SK-N-SH treated with all-trans-retinoic acid at 6 μM for 48 hours (cell line): ENCODE data around the gene BOC.

Experiments
- ATAC-seq: fragments of 200-7000 bp; cut with Tn5 transposase; 3 replicates; pipeline ENCODE4 v1.9.1; 2020; ENCODE audit warnings: mild to moderate bottlenecking, moderate library complexity
- ARNTL ChIP-seq: fragments of 450-650 bp; formaldehyde crosslinking; IDR thresholded peaks from 2 replicates; pipeline ENCODE4 v1.5.0; 2020; ENCODE audit warnings: low read depth, mild to moderate bottlenecking, moderate library complexity, borderline replicate concordance
- BACH2 ChIP-seq: fragments of 250-450 bp; sonication (Bioruptor Pico); IDR thresholded peaks from 2 replicates; pipeline ENCODE4 v1.9.0; 2021; ENCODE audit warnings: mild to moderate bottlenecking, borderline replicate concordance
- CREB5 ChIP-seq: fragments of 250-450 bp; sonication (Bioruptor Pico); IDR thresholded peaks from 2 replicates; pipeline ENCODE4 v1.5.1; 2020; ENCODE audit warnings: low read depth, mild to moderate bottlenecking, moderate library complexity
- CSDC2 ChIP-seq: fragments of 250-450 bp; sonication (Bioruptor Pico); IDR thresholded peaks from 2 replicates; pipeline ENCODE4 v1.5.0; 2020; ENCODE audit warnings: mild to moderate bottlenecking, moderate library complexity
- ESRRG ChIP-seq: fragments of 250-450 bp; sonication (Bioruptor Pico); IDR thresholded peaks from 2 replicates; pipeline ENCODE4 v1.6.1; 2021; ENCODE audit warnings: mild to moderate bottlenecking
- GLIS3 ChIP-seq: fragments of 250-450 bp; sonication (Bioruptor Pico); IDR thresholded peaks from 2 replicates; pipeline ENCODE4 v1.5.0; 2020; ENCODE audit warnings: mild to moderate bottlenecking, moderate library complexity
- ISL1 ChIP-seq: fragments of 250-450 bp; sonication (Bioruptor Pico); IDR thresholded peaks from 2 replicates; pipeline ENCODE4 v2.1.2; 2022; ENCODE audit warnings: mild to moderate bottlenecking, moderate library complexity
- OSR1 ChIP-seq: fragments of 250-450 bp; sonication (Bioruptor Pico); IDR thresholded peaks from 2 replicates; pipeline ENCODE4 v1.8.0; 2022; ENCODE audit warnings: moderate library complexity, mild to moderate bottlenecking, inconsistent platforms
- PATZ1 ChIP-seq: fragments of 250-450 bp; sonication (Bioruptor Pico); IDR thresholded peaks from 2 replicates; pipeline ENCODE4 v1.8.0; 2020; ENCODE audit warnings: mild to moderate bottlenecking, moderate library complexity, borderline replicate concordance
- POU6F1 ChIP-seq: fragments of 250-450 bp; sonication (Bioruptor Pico); IDR thresholded peaks from 2 replicates; pipeline ENCODE4 v1.8.0; 2021; ENCODE audit warnings: low read depth, mild to moderate bottlenecking, moderate library complexity, borderline replicate concordance
- PPARA ChIP-seq: fragments of 250-450 bp; sonication (Bioruptor Pico); IDR thresholded peaks from 2 replicates; pipeline ENCODE4 v1.5.0; 2020; ENCODE audit warnings: mild to moderate bottlenecking, borderline replicate concordance
- RARB ChIP-seq: fragments of 250-450 bp; sonication (Bioruptor Pico); IDR thresholded peaks from 2 replicates; pipeline ENCODE4 v1.8.0; 2021; ENCODE audit warnings: mild to moderate bottlenecking, moderate library complexity
- SNAI2 ChIP-seq: fragments of 250-450 bp; sonication (Bioruptor Pico); IDR thresholded peaks from 2 replicates; pipeline ENCODE4 v1.5.0; 2020; ENCODE audit warnings: mild to moderate bottlenecking, moderate library complexity
- TCF4 ChIP-seq: fragments of 250-450 bp; sonication (Bioruptor Pico); IDR thresholded peaks from 2 replicates; pipeline ENCODE4 v1.8.0; 2021; ENCODE audit warnings: mild to moderate bottlenecking, moderate library complexity, borderline replicate concordance
- TOX ChIP-seq: fragments of 250-450 bp; sonication (Bioruptor Pico); IDR thresholded peaks from 2 replicates; pipeline ENCODE4 v1.8.0; 2021; ENCODE audit warnings: mild to moderate bottlenecking, moderate library complexity, borderline replicate concordance
- TSHZ2 ChIP-seq: fragments of 250-450 bp; sonication (Bioruptor Pico); IDR thresholded peaks from 2 replicates; pipeline ENCODE4 v1.5.0; 2020; ENCODE audit warnings: mild to moderate bottlenecking, moderate library complexity
- ZC3H10 ChIP-seq: fragments of 250-450 bp; sonication (Bioruptor Pico); IDR thresholded peaks from 2 replicates; pipeline ENCODE4 v1.5.1; 2021; ENCODE audit warnings: mild to moderate bottlenecking, moderate library complexity
- ZFP3 ChIP-seq: fragments of 250-450 bp; sonication (Bioruptor Pico); IDR thresholded peaks from 2 replicates; pipeline ENCODE4 v1.5.0; 2020; ENCODE audit warnings: mild to moderate bottlenecking, moderate library complexity
- ZFP30 ChIP-seq: fragments of 450-650 bp; formaldehyde crosslinking; IDR thresholded peaks from 2 replicates; pipeline ENCODE4 v1.5.0; 2022; ENCODE audit warnings: mild to moderate bottlenecking, moderate library complexity
- ZNF565 ChIP-seq: fragments of 450-650 bp; formaldehyde crosslinking; conservative IDR thresholded peaks from 2 replicates; pipeline ENCODE4 v1.5.0; 2020; ENCODE audit warnings: low read depth, mild to moderate bottlenecking, moderate library complexity
- ZNF70 ChIP-seq: fragments of 450-650 bp; formaldehyde crosslinking; IDR thresholded peaks from 2 replicates; pipeline ENCODE4 v1.5.0; 2020; ENCODE audit warnings: mild to moderate bottlenecking, moderate library complexity
- ZNF8 ChIP-seq: fragments of 450-650 bp; formaldehyde crosslinking; IDR thresholded peaks from 2 replicates; pipeline ENCODE4 v1.5.0; 2020; ENCODE audit warnings: mild to moderate bottlenecking, moderate library complexity

Gene BOC

GRCh38 chr3:113285226-113285625, 73.9 kb downstream of the BOC start:
- no peak for ATAC-seq
- TF ChIP-seq OSR1 (no peak), ESRRG (CRISPR knock-in tag) (no peak), SNAI2 (no peak), TOX (no peak), ZC3H10 (no peak), ISL1 (CRISPR knock-in tag) (no peak), TSHZ2 (CRISPR knock-in tag) (no peak), BACH2 (CRISPR knock-in tag) (no peak), PPARA (CRISPR knock-in tag) (no peak), GLIS3 (CRISPR knock-in tag) (no peak), POU6F1 (CRISPR knock-in tag) (no peak), ZFP3 (CRISPR knock-in tag) (no peak), CREB5 (CRISPR knock-in tag) (no peak), PATZ1 (CRISPR knock-in tag) (no peak), RARB (CRISPR knock-in tag) (no peak), CSDC2 (CRISPR knock-in tag) (no peak), ZNF565 (CRISPR knock-in tag) (no peak), TCF4 (no peak), ZFP30 (no peak), ZNF70 (no peak)

- ATAC-seq = no peak
- no peak for TF ChIP-seq ZNF70
- TF ChIP-seq RARB (CRISPR knock-in tag) = no peak
- TF ChIP-seq TOX = no peak
- TF ChIP-seq PPARA (CRISPR knock-in tag) = no peak
- TF ChIP-seq BACH2 (CRISPR knock-in tag) = no peak
- no peak for TF ChIP-seq GLIS3 (CRISPR knock-in tag)
- TF ChIP-seq ZC3H10 = no peak
- TF ChIP-seq ESRRG (CRISPR knock-in tag) = no peak
- TF ChIP-seq TSHZ2 (CRISPR knock-in tag) = no peak
- TF ChIP-seq ISL1 (CRISPR knock-in tag) = no peak
- no peak for TF ChIP-seq ARNTL (CRISPR knock-in tag)
- no peak for TF ChIP-seq ZFP3 (CRISPR knock-in tag)
- no peak for TF ChIP-seq TCF4
Measured at GRCh38 chr3:113285741-113286140, 74.4 kb downstream of the BOC start.

- no peak for ATAC-seq
- TF ChIP-seq ZFP30 (no peak), TSHZ2 (CRISPR knock-in tag) (no peak), ESRRG (CRISPR knock-in tag) (no peak), TCF4 (no peak), ZNF8 (no peak), ISL1 (CRISPR knock-in tag) (no peak), POU6F1 (CRISPR knock-in tag) (no peak), ZC3H10 (no peak), PPARA (CRISPR knock-in tag) (no peak)
Measured at GRCh38 chr3:113286524-113286923, 75.2 kb downstream of the BOC start.
